Measurements from ENCODE around the gene C2CD4C. TPM values are rescaled to one million over a fixed set of nuclear protein-coding genes. Genes with fewer than 3 reads are reported as not detected.

Gene C2CD4C
- total and polyA plus RNA-seq, 2 experiments from 2014 or later, result 2.1 to 12.5 TPM

DNA sequence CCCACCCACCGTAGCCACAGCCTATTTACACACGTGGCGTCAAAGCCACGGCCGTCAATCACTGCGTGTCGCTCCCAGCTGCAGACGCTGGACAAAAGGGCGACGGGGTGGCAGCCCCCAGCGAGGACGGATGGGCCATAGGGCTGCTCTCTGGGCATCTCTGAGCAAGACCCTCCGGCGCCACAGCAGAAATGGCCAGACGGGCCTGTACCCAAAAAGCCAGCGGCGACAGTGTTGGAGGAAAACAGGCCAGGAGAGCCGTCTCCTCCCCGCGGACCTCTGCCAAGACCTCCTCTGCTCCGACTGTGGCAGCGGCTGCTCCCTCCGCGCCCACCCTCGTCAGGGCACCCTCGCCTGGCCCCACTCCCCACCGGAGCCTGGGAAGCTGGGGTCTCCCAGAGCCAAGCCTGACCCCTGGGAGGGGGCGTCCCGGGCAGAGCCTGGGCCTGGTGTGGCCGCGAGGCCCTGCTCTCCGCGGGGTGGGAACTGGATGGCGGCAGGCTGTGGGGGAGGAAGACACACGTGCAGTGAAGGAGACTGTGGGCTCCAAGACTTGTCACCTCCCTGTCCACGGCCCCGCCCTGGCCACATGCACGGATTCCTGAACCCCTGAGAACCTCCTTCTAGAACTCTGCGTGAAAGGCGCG, 2.7 kb downstream of the C2CD4C start:
- Mint-ChIP-seq H3K36me3 (ENCODE audit: low read depth) (no peaks in the 10 kb centered on the region), H3K27ac (no peak overlapping the region), H3K4me3 (no peak overlapping the region), H3K4me1 (peaks cover 8% of the 10 kb centered on the region; the same call in 2 of the 3 replicates), H3K27me3 (ENCODE audit: insufficient read depth, low read depth, poor library complexity) (peaks cover 11% of the 10 kb centered on the region), H3K9me3 (peaks cover 11% of the 10 kb centered on the region; the same call in 2 of the 3 replicates)
- Histone ChIP-seq H3K4me1 (ENCODE audit: insufficient read depth) (peaks cover 3% of the 10 kb centered on the region; the same call in 1 of the 2 replicates), H3K4me3 (no peak overlapping the region), H3K4me2 (no peak overlapping the region), H2AFZ (no peak overlapping the region), H3K27me3 (ENCODE audit: insufficient read depth) (peaks cover 12% of the 10 kb centered on the region), H3K9me2 (ENCODE audit: insufficient read depth) (no peaks in the 10 kb centered on the region), H3K79me2 (replicated peaks; ENCODE audit: insufficient read depth) (no peaks in the 10 kb centered on the region), H3F3A (replicated peaks; ENCODE audit: low read depth) (0 out of 2 replicates have a peak, but pooled peaks cover 3% of the 10 kb centered on the region), H3K36me3 (ENCODE audit: insufficient read depth) (no peaks in the 10 kb centered on the region), H3K27ac (ENCODE audit: low read depth) (no peak overlapping the region), H4K20me1 (replicated peaks; ENCODE audit: insufficient read depth) (no peaks in the 10 kb centered on the region)
- DNase-seq (ENCODE audit: low spot score), result no peak
- TF ChIP-seq ETS1 (IDR thresholded peaks at IDR 0.05), result no peak
- TF ChIP-seq, protein P1, sequence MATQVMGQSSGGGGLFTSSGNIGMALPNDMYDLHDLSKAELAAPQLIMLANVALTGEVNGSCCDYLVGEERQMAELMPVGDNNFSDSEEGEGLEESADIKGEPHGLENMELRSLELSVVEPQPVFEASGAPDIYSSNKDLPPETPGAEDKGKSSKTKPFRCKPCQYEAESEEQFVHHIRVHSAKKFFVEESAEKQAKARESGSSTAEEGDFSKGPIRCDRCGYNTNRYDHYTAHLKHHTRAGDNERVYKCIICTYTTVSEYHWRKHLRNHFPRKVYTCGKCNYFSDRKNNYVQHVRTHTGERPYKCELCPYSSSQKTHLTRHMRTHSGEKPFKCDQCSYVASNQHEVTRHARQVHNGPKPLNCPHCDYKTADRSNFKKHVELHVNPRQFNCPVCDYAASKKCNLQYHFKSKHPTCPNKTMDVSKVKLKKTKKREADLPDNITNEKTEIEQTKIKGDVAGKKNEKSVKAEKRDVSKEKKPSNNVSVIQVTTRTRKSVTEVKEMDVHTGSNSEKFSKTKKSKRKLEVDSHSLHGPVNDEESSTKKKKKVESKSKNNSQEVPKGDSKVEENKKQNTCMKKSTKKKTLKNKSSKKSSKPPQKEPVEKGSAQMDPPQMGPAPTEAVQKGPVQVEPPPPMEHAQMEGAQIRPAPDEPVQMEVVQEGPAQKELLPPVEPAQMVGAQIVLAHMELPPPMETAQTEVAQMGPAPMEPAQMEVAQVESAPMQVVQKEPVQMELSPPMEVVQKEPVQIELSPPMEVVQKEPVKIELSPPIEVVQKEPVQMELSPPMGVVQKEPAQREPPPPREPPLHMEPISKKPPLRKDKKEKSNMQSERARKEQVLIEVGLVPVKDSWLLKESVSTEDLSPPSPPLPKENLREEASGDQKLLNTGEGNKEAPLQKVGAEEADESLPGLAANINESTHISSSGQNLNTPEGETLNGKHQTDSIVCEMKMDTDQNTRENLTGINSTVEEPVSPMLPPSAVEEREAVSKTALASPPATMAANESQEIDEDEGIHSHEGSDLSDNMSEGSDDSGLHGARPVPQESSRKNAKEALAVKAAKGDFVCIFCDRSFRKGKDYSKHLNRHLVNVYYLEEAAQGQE (IDR thresholded peaks at IDR 0.05; ENCODE audit: unreplicated experiment), result no peak
- TF ChIP-seq, protein P2, sequence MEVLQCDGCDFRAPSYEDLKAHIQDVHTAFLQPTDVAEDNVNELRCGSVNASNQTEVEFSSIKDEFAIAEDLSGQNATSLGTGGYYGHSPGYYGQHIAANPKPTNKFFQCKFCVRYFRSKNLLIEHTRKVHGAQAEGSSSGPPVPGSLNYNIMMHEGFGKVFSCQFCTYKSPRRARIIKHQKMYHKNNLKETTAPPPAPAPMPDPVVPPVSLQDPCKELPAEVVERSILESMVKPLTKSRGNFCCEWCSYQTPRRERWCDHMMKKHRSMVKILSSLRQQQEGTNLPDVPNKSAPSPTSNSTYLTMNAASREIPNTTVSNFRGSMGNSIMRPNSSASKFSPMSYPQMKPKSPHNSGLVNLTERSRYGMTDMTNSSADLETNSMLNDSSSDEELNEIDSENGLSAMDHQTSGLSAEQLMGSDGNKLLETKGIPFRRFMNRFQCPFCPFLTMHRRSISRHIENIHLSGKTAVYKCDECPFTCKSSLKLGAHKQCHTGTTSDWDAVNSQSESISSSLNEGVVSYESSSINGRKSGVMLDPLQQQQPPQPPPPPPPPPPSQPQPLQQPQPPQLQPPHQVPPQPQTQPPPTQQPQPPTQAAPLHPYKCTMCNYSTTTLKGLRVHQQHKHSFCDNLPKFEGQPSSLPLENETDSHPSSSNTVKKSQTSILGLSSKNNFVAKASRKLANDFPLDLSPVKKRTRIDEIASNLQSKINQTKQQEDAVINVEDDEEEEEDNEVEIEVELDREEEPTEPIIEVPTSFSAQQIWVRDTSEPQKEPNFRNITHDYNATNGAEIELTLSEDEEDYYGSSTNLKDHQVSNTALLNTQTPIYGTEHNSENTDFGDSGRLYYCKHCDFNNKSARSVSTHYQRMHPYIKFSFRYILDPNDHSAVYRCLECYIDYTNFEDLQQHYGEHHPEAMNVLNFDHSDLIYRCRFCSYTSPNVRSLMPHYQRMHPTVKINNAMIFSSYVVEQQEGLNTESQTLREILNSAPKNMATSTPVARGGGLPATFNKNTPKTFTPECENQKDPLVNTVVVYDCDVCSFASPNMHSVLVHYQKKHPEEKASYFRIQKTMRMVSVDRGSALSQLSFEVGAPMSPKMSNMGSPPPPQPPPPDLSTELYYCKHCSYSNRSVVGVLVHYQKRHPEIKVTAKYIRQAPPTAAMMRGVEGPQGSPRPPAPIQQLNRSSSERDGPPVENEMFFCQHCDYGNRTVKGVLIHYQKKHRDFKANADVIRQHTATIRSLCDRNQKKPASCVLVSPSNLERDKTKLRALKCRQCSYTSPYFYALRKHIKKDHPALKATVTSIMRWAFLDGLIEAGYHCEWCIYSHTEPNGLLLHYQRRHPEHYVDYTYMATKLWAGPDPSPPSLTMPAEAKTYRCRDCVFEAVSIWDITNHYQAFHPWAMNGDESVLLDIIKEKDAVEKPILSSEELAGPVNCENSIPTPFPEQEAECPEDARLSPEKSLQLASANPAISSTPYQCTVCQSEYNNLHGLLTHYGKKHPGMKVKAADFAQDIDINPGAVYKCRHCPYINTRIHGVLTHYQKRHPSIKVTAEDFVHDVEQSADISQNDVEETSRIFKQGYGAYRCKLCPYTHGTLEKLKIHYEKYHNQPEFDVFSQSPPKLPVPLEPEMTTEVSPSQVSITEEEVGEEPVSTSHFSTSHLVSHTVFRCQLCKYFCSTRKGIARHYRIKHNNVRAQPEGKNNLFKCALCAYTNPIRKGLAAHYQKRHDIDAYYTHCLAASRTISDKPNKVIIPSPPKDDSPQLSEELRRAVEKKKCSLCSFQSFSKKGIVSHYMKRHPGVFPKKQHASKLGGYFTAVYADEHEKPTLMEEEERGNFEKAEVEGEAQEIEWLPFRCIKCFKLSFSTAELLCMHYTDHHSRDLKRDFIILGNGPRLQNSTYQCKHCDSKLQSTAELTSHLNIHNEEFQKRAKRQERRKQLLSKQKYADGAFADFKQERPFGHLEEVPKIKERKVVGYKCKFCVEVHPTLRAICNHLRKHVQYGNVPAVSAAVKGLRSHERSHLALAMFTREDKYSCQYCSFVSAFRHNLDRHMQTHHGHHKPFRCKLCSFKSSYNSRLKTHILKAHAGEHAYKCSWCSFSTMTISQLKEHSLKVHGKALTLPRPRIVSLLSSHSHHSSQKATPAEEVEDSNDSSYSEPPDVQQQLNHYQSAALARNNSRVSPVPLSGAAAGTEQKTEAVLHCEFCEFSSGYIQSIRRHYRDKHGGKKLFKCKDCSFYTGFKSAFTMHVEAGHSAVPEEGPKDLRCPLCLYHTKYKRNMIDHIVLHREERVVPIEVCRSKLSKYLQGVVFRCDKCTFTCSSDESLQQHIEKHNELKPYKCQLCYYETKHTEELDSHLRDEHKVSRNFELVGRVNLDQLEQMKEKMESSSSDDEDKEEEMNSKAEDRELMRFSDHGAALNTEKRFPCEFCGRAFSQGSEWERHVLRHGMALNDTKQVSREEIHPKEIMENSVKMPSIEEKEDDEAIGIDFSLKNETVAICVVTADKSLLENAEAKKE (CRISPR knock-in tag; IDR thresholded peaks at IDR 0.05), result no peak
- TF ChIP-seq EZH2phosphoT487 (IDR thresholded peaks at IDR 0.05; ENCODE audit: unreplicated experiment), result no peak
- no peak for TF ChIP-seq CREB1 (CRISPR knock-in tag; IDR thresholded peaks at IDR 0.05; ENCODE audit: low read depth)
- no peak for TF ChIP-seq ZNF331 (CRISPR knock-in tag; IDR thresholded peaks at IDR 0.05; ENCODE audit: low read depth)
- TF ChIP-seq ZNF114 (CRISPR knock-in tag; IDR thresholded peaks at IDR 0.05), result no peak
- TF ChIP-seq STAT1 (IDR thresholded peaks at IDR 0.05; ENCODE audit: unreplicated experiment), result no peak
- TF ChIP-seq NANOG (IDR thresholded peaks at IDR 0.05; ENCODE audit: borderline replicate concordance), result no peak
- no peak for TF ChIP-seq POLR2AphosphoS5 (IDR thresholded peaks at IDR 0.05; ENCODE audit: low read depth)
- TF ChIP-seq, protein P3, sequence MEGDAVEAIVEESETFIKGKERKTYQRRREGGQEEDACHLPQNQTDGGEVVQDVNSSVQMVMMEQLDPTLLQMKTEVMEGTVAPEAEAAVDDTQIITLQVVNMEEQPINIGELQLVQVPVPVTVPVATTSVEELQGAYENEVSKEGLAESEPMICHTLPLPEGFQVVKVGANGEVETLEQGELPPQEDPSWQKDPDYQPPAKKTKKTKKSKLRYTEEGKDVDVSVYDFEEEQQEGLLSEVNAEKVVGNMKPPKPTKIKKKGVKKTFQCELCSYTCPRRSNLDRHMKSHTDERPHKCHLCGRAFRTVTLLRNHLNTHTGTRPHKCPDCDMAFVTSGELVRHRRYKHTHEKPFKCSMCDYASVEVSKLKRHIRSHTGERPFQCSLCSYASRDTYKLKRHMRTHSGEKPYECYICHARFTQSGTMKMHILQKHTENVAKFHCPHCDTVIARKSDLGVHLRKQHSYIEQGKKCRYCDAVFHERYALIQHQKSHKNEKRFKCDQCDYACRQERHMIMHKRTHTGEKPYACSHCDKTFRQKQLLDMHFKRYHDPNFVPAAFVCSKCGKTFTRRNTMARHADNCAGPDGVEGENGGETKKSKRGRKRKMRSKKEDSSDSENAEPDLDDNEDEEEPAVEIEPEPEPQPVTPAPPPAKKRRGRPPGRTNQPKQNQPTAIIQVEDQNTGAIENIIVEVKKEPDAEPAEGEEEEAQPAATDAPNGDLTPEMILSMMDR (conservative IDR thresholded peaks at IDR 0.05; ENCODE audit: low read depth in 2 of 2), result no peak
- TF ChIP-seq JUNB (IDR thresholded peaks at IDR 0.05; ENCODE audit: unreplicated experiment), result no peak
- no peak for TF ChIP-seq EZH2 (IDR thresholded peaks at IDR 0.05; ENCODE audit: low read depth, unreplicated experiment)
- ATAC-seq, result no peak
